ENCODE data around the gene PC. TPM values are rescaled to one million over a fixed set of nuclear protein-coding genes. Genes with fewer than 3 reads are reported as not detected.
"Not testable (repeated sequence)": the region's sequence is repeated elsewhere in the genome, so short reads cannot be mapped to it uniquely, and the experiment has no call there.

PC gene
- total RNA-seq, 2 experiments from 2014 or later, result 5.6 to 6.5 TPM

DNA sequence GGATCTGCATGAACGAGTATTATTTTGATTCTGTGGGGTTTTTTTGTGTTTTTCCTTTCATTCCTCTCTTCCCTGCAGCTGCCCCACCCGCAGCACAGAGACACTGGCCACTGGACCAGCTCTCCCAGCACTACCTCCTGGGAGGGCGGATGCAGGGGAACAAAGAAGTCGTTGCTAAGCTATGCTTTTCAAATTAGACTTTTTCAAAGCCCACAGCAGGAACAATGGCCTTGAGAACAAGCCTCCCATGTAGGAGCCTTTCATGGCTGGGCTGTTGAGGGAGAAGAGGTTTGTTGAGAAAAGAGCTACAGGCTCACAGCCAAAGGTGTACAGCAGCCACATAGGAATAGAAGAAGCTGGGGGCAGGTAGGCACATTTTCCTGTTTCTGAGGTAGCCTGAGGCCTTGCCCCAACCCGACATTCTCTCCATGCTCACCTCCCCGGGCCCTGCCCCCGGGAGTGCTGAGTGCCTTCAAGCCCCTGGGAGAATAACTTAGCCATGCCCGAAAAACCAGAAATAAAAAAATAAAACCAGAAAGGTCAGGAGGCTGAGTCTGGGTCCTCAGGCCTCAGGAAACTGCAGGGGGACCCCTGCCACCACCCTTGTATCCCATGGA, 44.2 kb upstream of the PC start:
- TF ChIP-seq, protein P1, sequence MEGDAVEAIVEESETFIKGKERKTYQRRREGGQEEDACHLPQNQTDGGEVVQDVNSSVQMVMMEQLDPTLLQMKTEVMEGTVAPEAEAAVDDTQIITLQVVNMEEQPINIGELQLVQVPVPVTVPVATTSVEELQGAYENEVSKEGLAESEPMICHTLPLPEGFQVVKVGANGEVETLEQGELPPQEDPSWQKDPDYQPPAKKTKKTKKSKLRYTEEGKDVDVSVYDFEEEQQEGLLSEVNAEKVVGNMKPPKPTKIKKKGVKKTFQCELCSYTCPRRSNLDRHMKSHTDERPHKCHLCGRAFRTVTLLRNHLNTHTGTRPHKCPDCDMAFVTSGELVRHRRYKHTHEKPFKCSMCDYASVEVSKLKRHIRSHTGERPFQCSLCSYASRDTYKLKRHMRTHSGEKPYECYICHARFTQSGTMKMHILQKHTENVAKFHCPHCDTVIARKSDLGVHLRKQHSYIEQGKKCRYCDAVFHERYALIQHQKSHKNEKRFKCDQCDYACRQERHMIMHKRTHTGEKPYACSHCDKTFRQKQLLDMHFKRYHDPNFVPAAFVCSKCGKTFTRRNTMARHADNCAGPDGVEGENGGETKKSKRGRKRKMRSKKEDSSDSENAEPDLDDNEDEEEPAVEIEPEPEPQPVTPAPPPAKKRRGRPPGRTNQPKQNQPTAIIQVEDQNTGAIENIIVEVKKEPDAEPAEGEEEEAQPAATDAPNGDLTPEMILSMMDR (IDR thresholded peaks at IDR 0.05), result no peak
- CTCF ChIA-PET, result no interaction called here
- Mint-ChIP-seq H3K4me3 (no peak overlapping the region), H3K27me3 (no peaks in the 10 kb centered on the region), H3K36me3 (ENCODE audit: low read depth) (no peaks in the 10 kb centered on the region), H3K9me3 (no peaks in the 10 kb centered on the region), H3K27ac (no peak overlapping the region), H3K4me1 (ENCODE audit: low read depth) (peaks cover 2% of the 10 kb centered on the region)
- intact Hi-C loops (cut with micrococcal nuclease), result no loop called here
- DNase-seq, result no peak
- ATAC-seq, result no peak
- POLR2A ChIA-PET, result no interaction called here

DNA sequence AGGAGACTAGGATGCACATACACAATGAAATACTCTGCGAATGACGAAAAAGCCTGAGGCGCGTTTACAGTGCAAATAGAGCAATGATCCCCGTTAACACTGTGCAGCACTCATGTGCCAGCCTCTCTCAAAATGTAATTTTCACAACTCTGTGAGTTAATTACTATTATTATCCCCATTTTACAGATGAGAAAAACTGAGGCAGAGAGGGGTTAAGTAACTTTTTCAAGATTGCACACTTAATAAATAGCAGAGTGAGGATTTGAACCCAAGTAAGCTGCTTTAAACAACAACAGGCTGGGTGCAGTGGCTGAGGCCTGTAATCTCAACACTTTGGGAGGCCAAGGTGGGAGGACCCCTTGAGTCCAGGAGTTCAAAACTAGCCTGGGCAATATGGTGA, 43.1 kb upstream of the PC start:
- CTCF ChIA-PET, result no interaction called here
- Mint-ChIP-seq H3K27me3 (peaks cover 3% of the 10 kb centered on the region), H3K9me3 (no peaks in the 10 kb centered on the region), H3K4me1 (ENCODE audit: low read depth) (peaks cover 1% of the 10 kb centered on the region), H3K4me3 (no peak overlapping the region), H3K27ac (no peak overlapping the region), H3K36me3 (ENCODE audit: low read depth) (no peaks in the 10 kb centered on the region)
- POLR2A ChIA-PET, result no interaction called here
- no peak for DNase-seq
- intact Hi-C loops (cut with micrococcal nuclease), result no loop called here
- no peak for ATAC-seq
- TF ChIP-seq, protein P1 (IDR thresholded peaks at IDR 0.05), result no peak

DNA sequence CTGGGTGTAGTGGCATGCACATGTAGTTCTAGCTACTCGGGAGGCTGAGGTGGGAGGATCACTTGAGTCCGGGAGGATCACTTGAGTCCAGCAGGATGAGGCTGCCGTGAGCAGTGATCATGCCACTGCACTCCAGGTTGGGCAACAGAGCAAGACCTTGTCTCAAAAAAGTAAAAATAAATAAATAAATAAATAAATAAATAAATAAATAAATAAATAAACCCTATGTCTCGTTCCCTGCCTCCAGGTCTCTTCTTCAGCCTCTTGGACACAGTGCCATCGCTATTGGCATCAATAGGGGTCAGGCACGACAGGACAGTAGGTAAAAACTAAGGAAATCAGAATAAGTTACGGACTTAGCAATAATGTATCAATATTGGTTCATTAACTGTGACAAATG, 41.4 kb upstream of the PC start:
- intact Hi-C loops (cut with micrococcal nuclease), result no loop called here
- ATAC-seq (no peak), DNase-seq (no peak)
- Mint-ChIP-seq H3K27ac (no peak overlapping the region), H3K36me3 (ENCODE audit: low read depth) (no peaks in the 10 kb centered on the region), H3K4me3 (no peak overlapping the region), H3K9me3 (no peaks in the 10 kb centered on the region), H3K4me1 (ENCODE audit: low read depth) (no peaks in the 10 kb centered on the region), H3K27me3 (peaks cover 3% of the 10 kb centered on the region)
- POLR2A ChIA-PET, result no interaction called here
- CTCF ChIA-PET, result no interaction called here
- TF ChIP-seq, protein P1 (IDR thresholded peaks at IDR 0.05), result no peak

DNA sequence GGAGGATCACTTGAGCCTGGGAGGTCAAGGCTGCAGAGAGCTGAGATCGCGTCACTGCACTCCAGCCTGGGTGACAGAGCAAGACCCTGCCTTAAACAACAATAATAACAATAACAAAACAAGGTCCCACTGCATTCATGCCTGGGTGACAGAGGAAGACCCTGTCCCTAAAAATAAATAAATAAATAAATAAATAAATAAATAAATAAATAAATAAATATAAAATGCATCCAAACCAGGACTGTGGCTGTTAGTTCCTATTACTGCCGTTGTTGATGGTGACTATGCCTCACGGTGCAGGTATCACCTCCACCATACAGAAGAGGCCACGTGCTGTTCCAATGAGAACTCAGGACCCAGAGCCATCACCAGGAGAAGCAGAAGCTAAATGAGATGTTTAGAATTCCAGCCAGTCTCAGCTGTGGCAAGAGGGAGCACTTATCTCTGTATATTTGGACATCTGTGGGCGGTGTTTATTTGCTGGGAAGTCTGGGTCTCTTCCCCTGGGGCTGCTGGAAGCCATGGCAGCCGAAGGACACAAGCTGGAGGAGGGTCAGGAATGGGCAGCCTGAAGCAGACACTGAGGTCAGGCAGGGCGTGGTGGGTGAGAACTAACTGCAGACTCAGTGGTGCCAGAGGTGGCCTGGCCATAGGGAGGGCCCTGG, 38.6 kb upstream of the PC start:
- DNase-seq (no peak), ATAC-seq (no peak)
- no peak overlapping the region for H3K4me3 Mint-ChIP-seq
- H3K36me3 Mint-ChIP-seq (ENCODE audit: low read depth), result no peaks in the 10 kb centered on the region
- H3K27ac Mint-ChIP-seq, result no peak overlapping the region
- intact Hi-C loops (cut with micrococcal nuclease), result no loop called here
- no peaks in the 10 kb centered on the region for H3K9me3 Mint-ChIP-seq
- H3K4me1 Mint-ChIP-seq (ENCODE audit: low read depth), result no peaks in the 10 kb centered on the region
- POLR2A ChIA-PET, result no interaction called here
- H3K27me3 Mint-ChIP-seq, result peaks cover 9% of the 10 kb centered on the region
- TF ChIP-seq, protein P1 (IDR thresholded peaks at IDR 0.05), result no peak
- CTCF ChIA-PET, result no interaction called here

DNA sequence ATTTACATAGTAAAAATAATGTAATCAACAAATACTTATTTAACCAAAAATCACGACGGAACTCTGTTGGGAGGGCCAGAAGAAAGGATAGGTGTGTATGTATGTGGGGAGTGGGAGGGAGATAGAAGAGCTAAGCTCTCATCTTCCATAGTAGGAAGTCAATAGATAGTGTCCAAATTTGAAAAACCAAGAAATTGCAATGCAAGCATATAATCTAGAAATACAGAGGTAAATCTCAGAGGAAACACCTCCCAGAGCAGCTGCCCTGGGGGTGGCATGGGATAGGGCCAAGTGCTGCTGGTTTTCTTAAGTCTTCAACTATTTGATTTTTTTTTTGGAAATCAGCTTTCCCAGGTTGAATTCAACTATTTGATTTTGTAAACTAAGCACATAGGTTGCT, 33.9 kb upstream of the PC start:
- Mint-ChIP-seq H3K27me3 (peaks cover 12% of the 10 kb centered on the region), H3K9me3 (no peaks in the 10 kb centered on the region), H3K36me3 (ENCODE audit: low read depth) (no peaks in the 10 kb centered on the region), H3K4me3 (no peak overlapping the region), H3K27ac (no peak overlapping the region), H3K4me1 (ENCODE audit: low read depth) (no peaks in the 10 kb centered on the region)
- intact Hi-C loops (cut with micrococcal nuclease), result no loop called here
- ChIA-PET POLR2A (no interaction called here), CTCF (interaction anchor here (1.4 kb wide), 1 partner anchor 16 kb away, joined by 3 read pairs; no protein-coding TSS in a partner anchor)
- DNase-seq, result no peak
- no peak for ATAC-seq
- TF ChIP-seq, protein P1 (IDR thresholded peaks at IDR 0.05), result no peak

DNA sequence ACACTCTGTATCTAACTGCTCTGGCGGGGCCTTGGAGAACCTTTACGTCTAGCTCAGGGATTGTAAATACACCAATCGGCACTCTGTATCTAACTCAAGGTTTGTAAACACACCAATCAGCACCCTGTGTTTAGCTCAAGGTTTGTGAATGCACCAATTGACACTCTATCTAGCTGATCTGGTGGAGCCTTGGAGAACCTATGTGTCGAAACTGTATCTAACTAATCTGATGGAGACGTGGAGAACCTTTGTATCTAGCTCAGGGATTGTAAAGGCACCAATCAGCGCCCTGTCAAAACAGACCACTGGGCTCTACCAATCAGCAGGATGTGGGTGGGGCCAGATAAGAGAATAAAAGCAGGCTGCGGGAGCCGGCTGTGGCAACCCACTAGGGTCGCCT, 31.2 kb upstream of the PC start:
- H3K4me1 Mint-ChIP-seq (ENCODE audit: low read depth), result not testable (repeated sequence)

DNA sequence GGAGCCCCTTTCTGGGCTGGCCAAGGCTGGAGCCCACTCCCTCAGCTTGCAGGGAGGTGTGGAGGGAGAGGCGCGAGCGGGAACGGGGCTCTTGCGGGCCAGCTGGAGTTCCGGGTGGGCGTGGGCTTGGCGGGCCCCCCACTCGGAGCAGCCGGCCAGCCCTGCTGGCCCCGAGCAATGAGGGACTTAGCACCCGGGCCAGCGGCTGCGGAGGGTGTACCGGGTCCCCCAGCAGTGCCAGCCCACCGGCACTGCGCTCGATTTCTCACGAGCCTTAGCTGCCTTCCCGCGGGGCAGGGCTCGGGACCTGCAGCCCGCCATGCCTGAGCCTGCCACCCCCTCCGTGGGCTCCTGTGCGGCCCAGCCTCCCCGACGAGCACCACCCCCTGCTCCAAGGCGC, 30.6 kb upstream of the PC start:
- H3K4me3 Mint-ChIP-seq, POLR2A ChIA-PET: not testable (repeated sequence)

More for the DNA sequence above, 31.2 kb upstream of the PC start:
- H3K36me3 Mint-ChIP-seq (ENCODE audit: low read depth); H3K9me3 Mint-ChIP-seq; intact Hi-C loops (cut with micrococcal nuclease); H3K27ac Mint-ChIP-seq; ATAC-seq; CTCF ChIA-PET; H3K27me3 Mint-ChIP-seq; H3K4me3 Mint-ChIP-seq; DNase-seq: not testable (repeated sequence)
- POLR2A ChIA-PET, result interaction anchor here (0.6 kb wide), 1 partner anchor 150 kb away, joined by 3 read pairs; no protein-coding TSS in a partner anchor

More for the DNA sequence above, 30.6 kb upstream of the PC start:
- ATAC-seq; H3K36me3 Mint-ChIP-seq (ENCODE audit: low read depth); H3K9me3 Mint-ChIP-seq; intact Hi-C loops (cut with micrococcal nuclease); DNase-seq; H3K4me1 Mint-ChIP-seq (ENCODE audit: low read depth); H3K27ac Mint-ChIP-seq; CTCF ChIA-PET: not testable (repeated sequence)
- H3K27me3 Mint-ChIP-seq, result peaks cover 10% of the 10 kb centered on the region
